NCI-H187 (cell line): ENCODE data around the gene EPN2.
A peak's percentile ranks its signal among the peaks of the same experiment; 100 is the strongest.

Experiments
- DNase-seq, 2 experiments: peaks; one replicate each; lab custom pipeline; 2025; lab: John Stamatoyannopoulos, UW

The EPN2 gene

GRCh38 chr17:19311421-19312215 lies 74.5 kb downstream of the EPN2 start:
- no peak for DNase-seq

GRCh38 chr17:19312406-19312805 lies 75.2 kb downstream of the EPN2 start:
- DNase-seq: no peak

GRCh38 chr17:19313066-19313745 lies 76.0 kb downstream of the EPN2 start:
- DNase-seq: no peak

GRCh38 chr17:19313746-19314651 lies 76.8 kb downstream of the EPN2 start:
- no peak for DNase-seq

GRCh38 chr17:19315104-19315503 lies 77.9 kb downstream of the EPN2 start:
- no peak for DNase-seq

- no peak for DNase-seq
Observed at GRCh38 chr17:19316761-19317358, 79.7 kb downstream of the EPN2 start.

- peak in 1 of 2 experiments; percentile 6 for DNase-seq
Observed at GRCh38 chr17:19317359-19318095, 80.4 kb downstream of the EPN2 start.

GRCh38 chr17:19318611-19319010 lies 81.4 kb downstream of the EPN2 start:
- DNase-seq: no peak

- DNase-seq: no peak
Observed at GRCh38 chr17:19319771-19320505, 82.8 kb downstream of the EPN2 start.

- no peak for DNase-seq
Observed at GRCh38 chr17:19320876-19321275, 83.7 kb downstream of the EPN2 start.

GRCh38 chr17:19321481-19322128 lies 84.4 kb downstream of the EPN2 start:
- DNase-seq: no peak

GRCh38 chr17:19322129-19322505 lies 85.0 kb downstream of the EPN2 start:
- no peak for DNase-seq

- DNase-seq: no peak
Observed at GRCh38 chr17:19322861-19323260, 85.7 kb downstream of the EPN2 start.

- DNase-seq: no peak
Observed at GRCh38 chr17:19325542-19325941, 88.4 kb downstream of the EPN2 start.

- no peak for DNase-seq
Observed at GRCh38 chr17:19327031-19327783, 90.0 kb downstream of the EPN2 start.

GRCh38 chr17:19328441-19329061 lies 91.4 kb downstream of the EPN2 start:
- no peak for DNase-seq

- DNase-seq: no peak
Observed at GRCh38 chr17:19329136-19329535, 92.0 kb downstream of the EPN2 start.

- DNase-seq: no peak
Observed at GRCh38 chr17:19329839-19330238, 92.7 kb downstream of the EPN2 start.

GRCh38 chr17:19330271-19330670 lies 93.1 kb downstream of the EPN2 start:
- no peak for DNase-seq
